ENCODE measurements around the gene GUCY1A1.

The GUCY1A1 gene

GRCh38 chr4:155703486-155704247, 37.0 kb downstream of the GUCY1A1 start:
- H3K4me2 ChIP-seq = no peak overlapping the region
- H3K27me3 ChIP-seq = no peaks in the 10 kb centered on the region
- H3K9me3 ChIP-seq = peaks cover under 1% of the 10 kb centered on the region; the same call in 1 of the 2 replicates
- H3K4me1 ChIP-seq = no peaks in the 10 kb centered on the region
- no peak for TF ChIP-seq Cebpa-rat (IDR thresholded peaks at IDR 0.05)
- no peak overlapping the region for H3K4me3 ChIP-seq
- no peaks in the 10 kb centered on the region for H4K20me1 ChIP-seq
- H3K36me3 ChIP-seq = no peaks in the 10 kb centered on the region
- H3K9ac ChIP-seq = no peak overlapping the region
- no peak overlapping the region for H3K27ac ChIP-seq

DNA sequence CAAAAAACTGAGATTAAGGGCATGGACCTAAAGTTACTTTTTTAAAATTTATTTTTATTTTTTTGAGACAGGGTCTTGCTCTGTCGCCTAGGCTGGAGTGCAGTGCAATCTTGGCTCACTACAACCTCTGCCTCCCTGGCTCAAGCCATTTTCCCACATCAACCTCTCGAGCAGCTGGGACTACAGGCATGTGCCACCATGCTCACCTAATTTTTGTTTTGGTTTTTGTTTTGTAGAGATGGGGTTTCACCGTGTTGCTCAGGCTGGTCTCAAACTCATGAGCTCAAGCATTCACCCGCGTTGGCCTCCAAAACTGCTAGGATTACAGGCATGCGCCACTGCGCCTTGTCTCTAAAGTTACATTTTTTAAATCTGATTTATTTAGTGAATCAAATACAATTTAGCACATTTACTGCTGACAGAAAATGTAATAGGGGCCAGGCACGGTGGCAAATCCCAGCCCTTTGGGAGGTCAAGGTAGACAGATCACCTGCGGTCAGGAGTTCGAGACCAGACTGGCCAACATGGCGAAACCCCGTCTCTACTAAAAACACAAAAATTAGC, 38.3 kb downstream of the GUCY1A1 start:
- TF ChIP-seq Cebpa-rat (IDR thresholded peaks at IDR 0.05) = no peak
- H3K4me1 ChIP-seq = no peaks in the 10 kb centered on the region
- no peaks in the 10 kb centered on the region for H3K9me3 ChIP-seq
- no peak overlapping the region for H3K4me2 ChIP-seq
- no peak overlapping the region for H3K9ac ChIP-seq
- no peaks in the 10 kb centered on the region for H3K27me3 ChIP-seq
- H4K20me1 ChIP-seq = no peaks in the 10 kb centered on the region
- H3K4me3 ChIP-seq = no peak overlapping the region
- H3K36me3 ChIP-seq = no peaks in the 10 kb centered on the region
- H3K27ac ChIP-seq = no peak overlapping the region

- TF ChIP-seq Cebpa-rat (IDR thresholded peaks at IDR 0.05) = no peak
- no peaks in the 10 kb centered on the region for H4K20me1 ChIP-seq
- H3K27ac ChIP-seq = no peak overlapping the region
- H3K9me3 ChIP-seq = no peaks in the 10 kb centered on the region
- H3K4me3 ChIP-seq = no peak overlapping the region
- H3K9ac ChIP-seq = no peak overlapping the region
- no peaks in the 10 kb centered on the region for H3K36me3 ChIP-seq
- no peak overlapping the region for H3K4me2 ChIP-seq
- no peaks in the 10 kb centered on the region for H3K27me3 ChIP-seq
- H3K4me1 ChIP-seq = no peaks in the 10 kb centered on the region
Observed at GRCh38 chr4:155705664-155706063, 39.0 kb downstream of the GUCY1A1 start.

DNA sequence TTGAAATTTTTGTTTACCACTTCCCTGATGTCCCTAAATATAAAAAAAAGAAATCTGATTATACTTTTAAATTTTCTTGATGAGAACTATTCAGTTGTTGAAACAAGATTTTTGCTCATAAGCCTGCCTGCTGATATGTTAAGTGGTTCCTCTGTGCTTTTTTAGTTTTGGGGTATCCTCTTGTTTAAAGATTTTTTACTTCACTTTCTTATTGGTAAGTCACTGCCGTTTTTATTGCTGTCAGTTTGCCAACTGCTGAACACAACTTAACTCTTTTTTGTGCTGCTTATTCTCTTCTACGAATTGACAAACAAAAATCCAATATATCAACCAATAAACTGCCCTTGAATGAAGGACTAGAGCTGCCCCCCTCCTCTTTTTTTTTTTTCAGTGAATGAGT, 39.5 kb downstream of the GUCY1A1 start:
- H3K4me2 ChIP-seq = no peak overlapping the region
- H3K36me3 ChIP-seq = no peaks in the 10 kb centered on the region
- H3K27me3 ChIP-seq = no peaks in the 10 kb centered on the region
- TF ChIP-seq Cebpa-rat (IDR thresholded peaks at IDR 0.05) = no peak
- no peaks in the 10 kb centered on the region for H3K9me3 ChIP-seq
- H3K4me1 ChIP-seq = no peaks in the 10 kb centered on the region
- no peak overlapping the region for H3K4me3 ChIP-seq
- no peak overlapping the region for H3K27ac ChIP-seq
- H4K20me1 ChIP-seq = no peaks in the 10 kb centered on the region
- H3K9ac ChIP-seq = no peak overlapping the region

DNA sequence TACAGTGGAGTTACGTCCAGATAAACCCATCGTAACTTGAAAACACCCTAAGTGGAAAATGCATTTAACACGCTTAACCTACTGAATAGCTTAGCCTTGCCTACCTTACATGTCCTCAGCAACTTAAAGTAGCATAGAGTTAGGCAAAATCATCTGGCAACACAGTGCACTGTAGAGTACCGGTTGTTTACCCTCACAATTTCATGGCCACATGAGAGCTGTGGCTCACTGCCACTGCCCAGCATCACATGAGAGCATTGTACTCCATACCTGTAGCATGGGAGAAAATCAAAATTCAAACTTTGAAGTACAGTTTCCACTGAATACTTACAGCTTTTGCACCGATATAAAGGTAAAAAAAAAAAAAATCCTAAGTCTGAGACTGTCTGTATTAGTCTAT, 40.6 kb downstream of the GUCY1A1 start:
- no peaks in the 10 kb centered on the region for H3K36me3 ChIP-seq
- no peak overlapping the region for H3K4me2 ChIP-seq
- H3K27me3 ChIP-seq = no peaks in the 10 kb centered on the region
- no peak for TF ChIP-seq Cebpa-rat (IDR thresholded peaks at IDR 0.05)
- H3K9me3 ChIP-seq = no peaks in the 10 kb centered on the region
- H3K4me1 ChIP-seq = no peaks in the 10 kb centered on the region
- no peak overlapping the region for H3K27ac ChIP-seq
- no peak overlapping the region for H3K4me3 ChIP-seq
- no peaks in the 10 kb centered on the region for H4K20me1 ChIP-seq
- no peak overlapping the region for H3K9ac ChIP-seq

DNA sequence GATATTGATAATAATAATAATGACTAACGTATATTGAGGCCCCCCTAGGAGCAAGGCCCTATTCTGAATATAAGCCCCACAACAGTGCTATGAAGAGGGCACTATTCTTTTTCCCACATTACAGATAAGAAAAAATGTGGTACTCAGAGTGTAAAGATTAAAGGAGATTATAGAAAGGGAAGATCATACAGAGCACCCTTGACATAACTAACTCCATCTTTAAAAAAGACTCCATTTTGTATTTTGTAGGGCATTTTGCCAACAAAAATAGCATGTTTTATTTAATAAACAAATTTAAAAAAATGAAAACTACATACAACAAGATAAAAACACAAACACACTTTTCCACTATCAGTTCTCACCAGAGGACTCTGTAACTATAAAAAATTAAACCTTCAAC, 42.1 kb downstream of the GUCY1A1 start:
- Histone ChIP-seq H3K4me1 (no peaks in the 10 kb centered on the region), H3K36me3 (no peaks in the 10 kb centered on the region), H4K20me1 (no peaks in the 10 kb centered on the region), H3K9ac (no peak overlapping the region), H3K27ac (no peak overlapping the region), H3K27me3 (no peaks in the 10 kb centered on the region), H3K9me3 (no peaks in the 10 kb centered on the region), H3K4me2 (no peak overlapping the region), H3K4me3 (no peak overlapping the region)
- no peak for TF ChIP-seq Cebpa-rat (IDR thresholded peaks at IDR 0.05)

- no peaks in the 10 kb centered on the region for H3K4me1 ChIP-seq
- no peak overlapping the region for H3K9ac ChIP-seq
- no peaks in the 10 kb centered on the region for H3K36me3 ChIP-seq
- no peak overlapping the region for H3K27ac ChIP-seq
- H4K20me1 ChIP-seq = no peaks in the 10 kb centered on the region
- H3K4me2 ChIP-seq = no peak overlapping the region
- no peaks in the 10 kb centered on the region for H3K9me3 ChIP-seq
- no peak overlapping the region for H3K4me3 ChIP-seq
- no peaks in the 10 kb centered on the region for H3K27me3 ChIP-seq
- no peak for TF ChIP-seq Cebpa-rat (IDR thresholded peaks at IDR 0.05)
Observed at GRCh38 chr4:155709918-155710317, 43.3 kb downstream of the GUCY1A1 start.

GRCh38 chr4:155711556-155711955, 44.9 kb downstream of the GUCY1A1 start:
- Histone ChIP-seq H3K9ac (no peak overlapping the region), H4K20me1 (no peaks in the 10 kb centered on the region), H3K27ac (no peak overlapping the region), H3K4me1 (no peaks in the 10 kb centered on the region), H3K36me3 (no peaks in the 10 kb centered on the region), H3K4me3 (no peak overlapping the region), H3K4me2 (no peak overlapping the region), H3K27me3 (no peaks in the 10 kb centered on the region), H3K9me3 (no peaks in the 10 kb centered on the region)
- TF ChIP-seq Cebpa-rat (IDR thresholded peaks at IDR 0.05) = no peak

GRCh38 chr4:155712846-155713245, 46.2 kb downstream of the GUCY1A1 start:
- no peak for TF ChIP-seq Cebpa-rat (IDR thresholded peaks at IDR 0.05)
- Histone ChIP-seq H3K4me1 (no peaks in the 10 kb centered on the region), H3K9me3 (no peaks in the 10 kb centered on the region), H3K36me3 (no peaks in the 10 kb centered on the region), H3K27ac (no peak overlapping the region), H3K4me2 (no peak overlapping the region), H3K4me3 (no peak overlapping the region), H4K20me1 (no peaks in the 10 kb centered on the region), H3K9ac (no peak overlapping the region), H3K27me3 (no peaks in the 10 kb centered on the region)

DNA sequence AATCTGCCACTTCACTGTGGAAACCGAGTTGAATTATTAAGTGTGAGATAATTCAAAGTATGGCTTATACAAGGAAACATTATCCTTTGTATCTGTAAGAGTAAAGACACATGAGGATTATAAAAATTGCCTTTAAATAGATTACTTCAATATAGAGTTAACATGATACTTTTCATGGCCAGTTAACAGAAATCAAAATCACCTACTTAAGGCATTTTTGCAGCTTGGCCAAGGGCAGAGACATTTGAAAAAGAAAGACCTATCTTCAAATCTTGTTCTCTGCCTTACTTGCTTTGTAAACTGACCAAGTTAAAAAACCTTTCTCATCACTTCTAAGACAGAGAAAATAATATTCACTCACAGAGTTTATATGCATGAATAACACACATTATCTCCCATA, 47.3 kb downstream of the GUCY1A1 start:
- Histone ChIP-seq H3K4me1 (no peaks in the 10 kb centered on the region), H3K4me3 (no peak overlapping the region), H3K9me3 (no peaks in the 10 kb centered on the region), H3K36me3 (no peaks in the 10 kb centered on the region), H3K27ac (no peak overlapping the region), H3K9ac (no peak overlapping the region), H3K27me3 (peaks cover 3% of the 10 kb centered on the region; the same call in 1 of the 2 replicates), H4K20me1 (no peaks in the 10 kb centered on the region), H3K4me2 (no peak overlapping the region)
- no peak for TF ChIP-seq Cebpa-rat (IDR thresholded peaks at IDR 0.05)

Data from BLaER1 (cell line).